ENCODE measurements around the gene CTNNBIP1. TPM values are rescaled to one million over a fixed set of nuclear protein-coding genes. Genes with fewer than 3 reads are reported as not detected.

CTNNBIP1 gene
- total and polyA plus RNA-seq, 7 donors, result 9.2 to 20.3 (median 18.2) TPM

DNA sequence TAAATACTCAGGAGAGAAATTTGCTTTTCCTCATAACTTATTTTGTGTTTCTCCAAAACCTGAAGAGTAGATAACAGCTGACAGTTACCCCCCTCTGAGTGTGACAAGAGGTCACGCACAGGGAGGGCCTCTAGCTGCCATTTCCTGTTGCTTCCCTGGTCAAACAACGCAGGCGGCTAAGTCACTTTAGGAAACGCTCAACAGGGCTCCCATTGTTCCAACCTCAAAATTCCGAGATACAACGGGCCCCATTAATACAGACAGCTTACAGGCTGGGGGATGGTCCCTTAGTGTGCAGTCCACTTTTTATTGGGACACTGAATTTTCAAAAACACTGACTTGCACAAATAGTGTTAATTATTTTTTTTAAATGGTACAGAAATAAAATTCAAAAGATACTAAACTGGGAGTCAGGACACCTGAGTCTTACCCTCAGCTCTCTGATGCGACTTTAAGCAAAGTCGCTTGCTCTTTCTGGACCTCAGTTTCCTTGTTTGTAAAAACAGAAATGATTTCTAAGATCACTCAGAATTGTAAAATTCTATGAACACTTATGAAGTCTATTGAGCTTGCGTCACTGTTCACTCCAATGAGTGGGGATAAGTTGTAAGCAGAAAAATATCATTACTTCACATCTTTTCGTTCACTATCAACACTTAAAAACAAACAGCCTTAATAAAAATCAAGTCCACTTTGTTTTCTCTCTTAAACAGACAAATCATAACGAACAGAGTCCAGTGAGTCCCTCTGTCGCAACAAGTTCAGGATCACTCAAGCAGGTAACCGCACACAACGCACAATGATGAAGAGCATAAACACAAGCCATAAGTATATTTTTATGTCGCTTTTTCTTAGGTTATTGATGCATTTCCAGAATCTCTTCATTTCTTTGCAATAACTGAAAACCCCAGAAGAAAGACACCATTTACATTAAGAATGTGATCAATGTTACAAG lies 19.6 kb upstream of the CTNNBIP1 start:
- peaks cover 0 to 67% (median 19%) of the 10 kb centered on the region in 4 donors for H3K36me3 ChIP-seq
- H3K9me3 ChIP-seq, result no peaks in the 10 kb centered on the region
- no peak for DNase-seq
- H3K27me3 ChIP-seq, result no peaks in the 10 kb centered on the region
- H3K27ac ChIP-seq, result peak overlapping the region in 1 of 4 donors; percentile 21
- 85 to 90% methylated on average over 15 of the region's 15 CpGs for WGBS, 2 donors
- intact Hi-C loops (cut with DNase I), result no loop called here
- no peaks in the 10 kb centered on the region for H3K4me1 ChIP-seq
- no peak overlapping the region for H3K4me3 ChIP-seq
- TF ChIP-seq EP300 (IDR thresholded peaks at IDR 0.05), result no peak
- TF ChIP-seq POLR2AphosphoS5 (IDR thresholded peaks at IDR 0.05), result no peak
- TF ChIP-seq POLR2A (IDR thresholded peaks at IDR 0.05), result no peak
- no peak for TF ChIP-seq CTCF (IDR thresholded peaks at IDR 0.05)

DNA sequence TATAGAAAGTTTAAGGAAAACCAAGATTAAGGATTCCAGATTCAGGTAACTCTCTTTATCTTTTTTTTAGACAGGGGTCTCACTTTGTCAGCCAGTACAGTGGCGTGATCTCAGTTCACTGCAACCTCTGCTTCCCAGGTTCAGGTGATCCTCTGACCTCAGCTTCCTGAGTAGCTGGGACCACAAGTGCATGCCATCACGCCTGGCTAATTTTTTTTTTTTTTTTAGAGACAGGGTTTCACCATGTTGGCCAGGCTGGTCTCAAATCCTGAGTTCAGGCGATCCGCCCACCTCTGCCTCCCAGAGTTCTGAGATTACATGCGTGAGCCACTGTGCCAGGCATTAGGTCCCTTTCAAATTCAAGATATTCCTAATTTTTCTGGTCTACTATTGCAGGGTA lies 17.2 kb upstream of the CTNNBIP1 start:
- Histone ChIP-seq H3K36me3 (peaks cover 0 to 45% (median 5%) of the 10 kb centered on the region in 4 donors), H3K27ac (no peak overlapping the region), H3K9me3 (no peaks in the 10 kb centered on the region), H3K4me3 (no peak overlapping the region), H3K27me3 (no peaks in the 10 kb centered on the region), H3K4me1 (no peaks in the 10 kb centered on the region)
- no peak for DNase-seq
- 85 to 93% methylated on average over 5 of the region's 5 CpGs for WGBS, 2 donors
- TF ChIP-seq POLR2AphosphoS5 (IDR thresholded peaks at IDR 0.05), result no peak
- no peak for TF ChIP-seq EP300 (IDR thresholded peaks at IDR 0.05)
- no peak for TF ChIP-seq POLR2A (IDR thresholded peaks at IDR 0.05)
- TF ChIP-seq CTCF (IDR thresholded peaks at IDR 0.05), result no peak
- intact Hi-C loops (cut with DNase I), result no loop called here

GRCh38 chr1:9922342-9922741 lies 12.3 kb upstream of the CTNNBIP1 start:
- H3K4me1 ChIP-seq, result no peaks in the 10 kb centered on the region
- DNase-seq, result no peak
- intact Hi-C loops (cut with DNase I), result no loop called here
- H3K36me3 ChIP-seq, result no peaks in the 10 kb centered on the region
- H3K9me3 ChIP-seq, result no peaks in the 10 kb centered on the region
- no peak overlapping the region for H3K4me3 ChIP-seq
- WGBS, 2 donors, result 79 to 88% methylated on average over 5 of the region's 5 CpGs
- H3K27ac ChIP-seq, result no peak overlapping the region
- H3K27me3 ChIP-seq, result no peaks in the 10 kb centered on the region
- no peak for TF ChIP-seq POLR2AphosphoS5 (IDR thresholded peaks at IDR 0.05)
- TF ChIP-seq POLR2A (IDR thresholded peaks at IDR 0.05), result no peak
- TF ChIP-seq EP300 (IDR thresholded peaks at IDR 0.05), result no peak
- TF ChIP-seq CTCF (IDR thresholded peaks at IDR 0.05), result no peak

GRCh38 chr1:9920606-9921005 lies 10.5 kb upstream of the CTNNBIP1 start:
- DNase-seq, result no peak
- 94 to 95% methylated on average over 5 of the region's 5 CpGs for WGBS, 2 donors
- TF ChIP-seq CTCF (IDR thresholded peaks at IDR 0.05) (no peak), POLR2AphosphoS5 (IDR thresholded peaks at IDR 0.05) (no peak), POLR2A (IDR thresholded peaks at IDR 0.05) (no peak), EP300 (IDR thresholded peaks at IDR 0.05) (no peak)
- no peaks in the 10 kb centered on the region for H3K36me3 ChIP-seq
- H3K9me3 ChIP-seq, result no peaks in the 10 kb centered on the region
- H3K4me3 ChIP-seq, result no peak overlapping the region
- H3K27me3 ChIP-seq, result no peaks in the 10 kb centered on the region
- no peak overlapping the region for H3K27ac ChIP-seq
- intact Hi-C loops (cut with DNase I), result no loop called here
- no peaks in the 10 kb centered on the region for H3K4me1 ChIP-seq

All from sigmoid colon (tissue), 7 donors.